GM19035 (cell line): Measurements from ENCODE around the gene LPCAT2.

Experiments
- ATAC-seq: cut with Tn5 transposase; IDR thresholded peaks from one replicate; pipeline ENCODE4 v1.9.1; 2021; ENCODE audit not compliant: unreplicated experiment

Gene LPCAT2

GRCh38 chr16:55540221-55540620 is 31.3 kb downstream of the LPCAT2 start:
- no peak for ATAC-seq

- no peak for ATAC-seq
These were observed 33.7 kb downstream of the LPCAT2 start for GRCh38 chr16:55542459-55543082.

- ATAC-seq, result no peak
These were observed 34.6 kb downstream of the LPCAT2 start for GRCh38 chr16:55543472-55543871.

- ATAC-seq, result no peak
These were observed 43.7 kb downstream of the LPCAT2 start for GRCh38 chr16:55552621-55553020.

- no peak for ATAC-seq
These were observed 46.6 kb downstream of the LPCAT2 start for GRCh38 chr16:55555436-55555835.

- ATAC-seq, result no peak
These were observed 48.3 kb downstream of the LPCAT2 start for GRCh38 chr16:55557186-55557585.

- no peak for ATAC-seq
These were observed 50.4 kb downstream of the LPCAT2 start for GRCh38 chr16:55559233-55559632.

- no peak for ATAC-seq
These were observed 51.2 kb downstream of the LPCAT2 start for GRCh38 chr16:55559933-55560516.

GRCh38 chr16:55561319-55561848 is 52.5 kb downstream of the LPCAT2 start:
- ATAC-seq, result no peak

- ATAC-seq, result no peak
These were observed 54.1 kb downstream of the LPCAT2 start for GRCh38 chr16:55562936-55563335.

- ATAC-seq, result no peak
These were observed 54.9 kb downstream of the LPCAT2 start for GRCh38 chr16:55563797-55564196.

- ATAC-seq, result no peak
These were observed 56.2 kb downstream of the LPCAT2 start for GRCh38 chr16:55565086-55565485.

- ATAC-seq, result no peak
These were observed 57.7 kb downstream of the LPCAT2 start, which contains the start of gene CAPNS2 for GRCh38 chr16:55566432-55567175. Gene CAPNS2, plus strand, starts transcription at chr16:55566684. Its CDS starts 73 bp downstream, at chr16:55566757.

- no peak for ATAC-seq
These were observed 58.5 kb downstream of the LPCAT2 start for GRCh38 chr16:55567382-55567781.

- no peak for ATAC-seq
These were observed 59.3 kb downstream of the LPCAT2 start for GRCh38 chr16:55568207-55568606.

GRCh38 chr16:55569025-55569424 is 60.2 kb downstream of the LPCAT2 start:
- no peak for ATAC-seq

- ATAC-seq, result no peak
These were observed 61.3 kb downstream of the LPCAT2 start for GRCh38 chr16:55570159-55570558.

- no peak for ATAC-seq
These were observed 62.5 kb downstream of the LPCAT2 start for GRCh38 chr16:55571191-55571897.

GRCh38 chr16:55572439-55572838 is 63.6 kb downstream of the LPCAT2 start:
- ATAC-seq, result no peak

GRCh38 chr16:55574811-55575210 is 65.9 kb downstream of the LPCAT2 start:
- ATAC-seq, result no peak

- ATAC-seq, result no peak
These were observed 66.6 kb downstream of the LPCAT2 start for GRCh38 chr16:55575496-55575895.
